Aorta (tissue), 5 donors: Measurements from ENCODE around the gene NDST3. TPM values are rescaled to one million over a fixed set of nuclear protein-coding genes. Genes with fewer than 3 reads are reported as not detected.

Experiments
- ATAC-seq: fragments of 200-7000 bp; cut with Tn5 transposase; one replicate; pipeline ENCODE4 v1.9.1; 2022; ENCODE audit warnings: moderate library complexity; ENCODE audit not compliant: low FRiP score
- DNase-seq, 2 donors: peaks; one replicate each; pipeline ENCODE4 v3.0.0-alpha.2; 2020
- H3K27ac ChIP-seq, 2 donors: one replicate each; pipeline ENCODE4 v1.5.1; 2013; ENCODE audit warnings: low read length in 2 of 2, mild to moderate bottlenecking in 2 of 2, moderate library complexity in 2 of 2, control low read depth in 1 of 2, inconsistent platforms in 1 of 2, low read depth in 1 of 2
- H3K27me3 ChIP-seq, 2 donors: one replicate each; pipeline ENCODE4 v1.6.1; 2013; ENCODE audit warnings: control low read depth in 1 of 2, low read length in 1 of 2, mild to moderate bottlenecking in 1 of 2, moderate library complexity in 1 of 2; ENCODE audit not compliant: insufficient read depth in 2 of 2, control insufficient read depth in 1 of 2
- H3K36me3 ChIP-seq, 2 donors: one replicate each; pipeline ENCODE4 v1.6.1; 2013; ENCODE audit warnings: control low read depth in 1 of 2, low read length in 1 of 2, mild to moderate bottlenecking in 1 of 2; ENCODE audit not compliant: insufficient read depth in 2 of 2, control insufficient read depth in 1 of 2
- H3K4me1 ChIP-seq, 2 donors: one replicate each; pipeline ENCODE4 v1.6.1; 2013; ENCODE audit warnings: low read length in 2 of 2, control low read depth in 1 of 2, mild to moderate bottlenecking in 1 of 2, moderate library complexity in 1 of 2; ENCODE audit not compliant: insufficient read depth in 2 of 2, control insufficient read depth in 1 of 2
- H3K4me3 ChIP-seq, 2 donors: one replicate each; pipeline ENCODE4 v1.5.1; 2013; ENCODE audit warnings: low read length in 2 of 2, control low read depth in 1 of 2, mild to moderate bottlenecking in 1 of 2
- H3K9me3 ChIP-seq: one replicate; pipeline ENCODE4 v1.6.1; 2013; ENCODE audit warnings: mild to moderate bottlenecking, low read length; ENCODE audit not compliant: control insufficient read depth
- WGBS, 2 donors: extraction: QIAGEN DNeasy Blood & Tissue Kit; methylation state at CpG; one replicate each; pipeline ENCODE4 v1.1.7; 2013; 5-methylcytosine and 5-hydroxymethylcytosine counted together
- intact Hi-C, 2 donors: fragments of 100-400 bp; cut with DNase I; formaldehyde crosslinking; loops; one replicate each; pipeline versions ENCODE4 v1.14.2 to v1.15.0; 2022
- polyA plus RNA-seq, 2 donors: library from polyadenylated mRNA; stranded (reverse); fragments of 200-250 nt; gene quantifications; one replicate each; pipeline ENCODE4 v1.2.3, GENCODE V29; 2013
- total RNA-seq, 2 donors: library from RNA; stranded (reverse); fragmentation: NEBNext Ultra II Directional; extraction: Animal tissue kit (Norgen Biotek cat#: 25700); gene quantifications; one replicate each; pipeline ENCODE4 v1.2.1, GENCODE V29; 2021
- donor health status: healthy with polysubstance abuse.
- donor health status: Bipolar disorder and iron deficiency.
- donor health status: DM: no; HTN: no; CAD: no.
- donor health status: DM: no; HTN: no; CAD: no.
- donor health status: DM: yes; HTN: yes; CAD: no.

The NDST3 gene
- total and polyA plus RNA-seq, 4 donors, result not detected

- no peaks in the 10 kb centered on the region for H3K9me3 ChIP-seq
- H3K36me3 ChIP-seq, result no peaks in the 10 kb centered on the region
- 66 to 73% methylated on average over 2 of the region's 2 CpGs for WGBS, 2 donors
- intact Hi-C loops, result no loop called here
- ATAC-seq (no peak), DNase-seq (no peak)
- no peak overlapping the region for H3K27ac ChIP-seq
- H3K27me3 ChIP-seq, result peaks cover 0 to 2% of the 10 kb centered on the region in 2 donors
- no peak overlapping the region for H3K4me3 ChIP-seq
- no peaks in the 10 kb centered on the region for H3K4me1 ChIP-seq
Observed at GRCh38 chr4:118180776-118181175, 146.5 kb downstream of the NDST3 start.

GRCh38 chr4:118190903-118191302, 156.6 kb downstream of the NDST3 start:
- no peak overlapping the region for H3K27ac ChIP-seq
- no peak for ATAC-seq
- DNase-seq, result no peak
- intact Hi-C loops, result no loop called here
- H3K36me3 ChIP-seq, result no peaks in the 10 kb centered on the region
- H3K4me3 ChIP-seq, result no peak overlapping the region
- no peaks in the 10 kb centered on the region for H3K4me1 ChIP-seq
- WGBS, 2 donors, result 70 to 82% methylated on average over 2 of the region's 2 CpGs
- H3K27me3 ChIP-seq, result no peaks in the 10 kb centered on the region
- peaks cover 2% of the 10 kb centered on the region for H3K9me3 ChIP-seq

GRCh38 chr4:118193421-118193820, 159.1 kb downstream of the NDST3 start:
- no peaks in the 10 kb centered on the region for H3K27me3 ChIP-seq
- DNase-seq, result no peak
- H3K4me3 ChIP-seq, result no peak overlapping the region
- no peak for ATAC-seq
- no peaks in the 10 kb centered on the region for H3K36me3 ChIP-seq
- H3K27ac ChIP-seq, result no peak overlapping the region
- intact Hi-C loops, result no loop called here
- H3K4me1 ChIP-seq, result no peaks in the 10 kb centered on the region
- H3K9me3 ChIP-seq, result peaks cover 2% of the 10 kb centered on the region
- 74 to 84% methylated on average over 6 of the region's 6 CpGs for WGBS, 2 donors

GRCh38 chr4:118206627-118207026, 172.3 kb downstream of the NDST3 start:
- Histone ChIP-seq H3K9me3 (no peaks in the 10 kb centered on the region), H3K27me3 (no peaks in the 10 kb centered on the region), H3K36me3 (no peaks in the 10 kb centered on the region), H3K4me1 (no peaks in the 10 kb centered on the region), H3K27ac (no peak overlapping the region), H3K4me3 (no peak overlapping the region)
- intact Hi-C loops, result no loop called here
- DNase-seq (no peak), ATAC-seq (no peak)
- 19 to 34% methylated on average over 2 of the region's 2 CpGs for WGBS, 2 donors

- H3K4me1 ChIP-seq, result no peaks in the 10 kb centered on the region
- WGBS, 2 donors, result 82 to 84% methylated on average over 3 of the region's 3 CpGs
Observed at GRCh38 chr4:118213101-118213500, 178.8 kb downstream of the NDST3 start.

GRCh38 chr4:118215826-118216225, 181.5 kb downstream of the NDST3 start:
- intact Hi-C loops, result no loop called here
- Histone ChIP-seq H3K4me1 (no peaks in the 10 kb centered on the region), H3K36me3 (no peaks in the 10 kb centered on the region), H3K27me3 (no peaks in the 10 kb centered on the region), H3K27ac (no peak overlapping the region), H3K9me3 (no peaks in the 10 kb centered on the region), H3K4me3 (no peak overlapping the region)
- WGBS, 2 donors, result 85 to 91% methylated on average over 2 of the region's 2 CpGs
- DNase-seq (no peak), ATAC-seq (no peak)

More at GRCh38 chr4:118213101-118213500, 178.8 kb downstream of the NDST3 start:
- no peaks in the 10 kb centered on the region for H3K27me3 ChIP-seq
- DNase-seq (no peak), ATAC-seq (no peak)
- no peak overlapping the region for H3K27ac ChIP-seq
- no peaks in the 10 kb centered on the region for H3K9me3 ChIP-seq
- no peak overlapping the region for H3K4me3 ChIP-seq
- intact Hi-C loops, result no loop called here
- no peaks in the 10 kb centered on the region for H3K36me3 ChIP-seq

GRCh38 chr4:118221227-118221800, 187.0 kb downstream of the NDST3 start:
- no peaks in the 10 kb centered on the region for H3K4me1 ChIP-seq
- intact Hi-C loops, result no loop called here
- WGBS, 2 donors, result 18 to 21% methylated on average over 2 of the region's 2 CpGs

DNA sequence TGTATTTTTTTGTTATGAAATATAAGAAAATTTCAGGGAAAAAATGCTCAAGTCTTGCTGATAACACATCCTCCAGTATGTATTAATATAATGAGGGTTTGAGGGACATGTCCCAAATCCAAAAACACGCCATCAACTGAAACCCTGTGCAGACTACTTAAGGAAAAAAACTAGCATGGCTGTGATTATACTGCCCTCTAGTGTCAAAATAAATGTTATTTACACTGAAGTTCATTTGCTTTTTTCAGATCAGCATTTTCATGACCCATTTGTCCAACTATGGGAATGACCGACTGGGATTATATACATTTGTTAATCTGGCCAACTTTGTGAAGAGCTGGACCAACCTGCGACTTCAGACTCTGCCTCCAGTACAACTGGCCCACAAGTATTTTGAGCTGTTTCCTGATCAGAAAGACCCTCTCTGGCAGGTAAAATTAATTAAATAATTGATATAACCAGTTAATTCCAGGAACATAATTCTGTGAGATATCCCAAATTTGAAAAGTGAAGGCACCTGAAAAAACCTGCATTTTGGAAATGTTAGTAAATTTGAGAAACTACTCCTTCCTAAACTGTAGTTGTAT, 190.1 kb downstream of the NDST3 start:
- DNase-seq (no peak), ATAC-seq (peak; percentile 62)
- H3K4me3 ChIP-seq, result no peak overlapping the region
- no peaks in the 10 kb centered on the region for H3K4me1 ChIP-seq
- WGBS, 2 donors, result 3 to 5% methylated on average over 3 of the region's 3 CpGs
- no peaks in the 10 kb centered on the region for H3K36me3 ChIP-seq
- no peaks in the 10 kb centered on the region for H3K9me3 ChIP-seq
- intact Hi-C loops, result no loop called here
- no peak overlapping the region for H3K27ac ChIP-seq
- no peaks in the 10 kb centered on the region for H3K27me3 ChIP-seq

More at GRCh38 chr4:118221227-118221800, 187.0 kb downstream of the NDST3 start:
- Histone ChIP-seq H3K27ac (no peak overlapping the region), H3K9me3 (no peaks in the 10 kb centered on the region), H3K27me3 (no peaks in the 10 kb centered on the region), H3K4me3 (no peak overlapping the region), H3K36me3 (no peaks in the 10 kb centered on the region)
- no peak for ATAC-seq
- no peak for DNase-seq

- H3K9me3 ChIP-seq, result no peaks in the 10 kb centered on the region
- no peak for DNase-seq
- WGBS, 2 donors, result 58 to 64% methylated on average over 4 of the region's 4 CpGs
- no peaks in the 10 kb centered on the region for H3K4me1 ChIP-seq
- H3K27ac ChIP-seq, result no peak overlapping the region
- intact Hi-C loops, result no loop called here
- no peak for ATAC-seq
- no peaks in the 10 kb centered on the region for H3K27me3 ChIP-seq
- no peaks in the 10 kb centered on the region for H3K36me3 ChIP-seq
- no peak overlapping the region for H3K4me3 ChIP-seq
Observed at GRCh38 chr4:118225511-118225910, 191.2 kb downstream of the NDST3 start.
